ENCODE results near the gene PPP1R13B.

Gene PPP1R13B

GRCh38 chr14:103772078-103772712 lies 75.2 kb downstream of the PPP1R13B start:
- no peak for DNase-seq

GRCh38 chr14:103770902-103771301 lies 76.5 kb downstream of the PPP1R13B start:
- DNase-seq, result no peak

- no peak for DNase-seq
Observed at GRCh38 chr14:103770500-103770899, 76.9 kb downstream of the PPP1R13B start.

GRCh38 chr14:103767336-103767894 lies 80.0 kb downstream of the PPP1R13B start:
- DNase-seq, result no peak

- no peak for DNase-seq
Observed at GRCh38 chr14:103765526-103765925, 81.8 kb downstream of the PPP1R13B start.

- no peak for DNase-seq
Observed at GRCh38 chr14:103763730-103764488, 83.5 kb downstream of the PPP1R13B start.

GRCh38 chr14:103762541-103762940 lies 84.8 kb downstream of the PPP1R13B start:
- DNase-seq, result no peak

GRCh38 chr14:103762036-103762435 lies 85.3 kb downstream of the PPP1R13B start:
- no peak for DNase-seq

- no peak for DNase-seq
Observed at GRCh38 chr14:103758059-103758776, 89.2 kb downstream of the PPP1R13B start.

- no peak for DNase-seq
Observed at GRCh38 chr14:103755060-103755459, 92.3 kb downstream of the PPP1R13B start.

- DNase-seq, result no peak
Observed at GRCh38 chr14:103753774-103754173, 93.6 kb downstream of the PPP1R13B start.

- DNase-seq, result no peak
Observed at GRCh38 chr14:103749860-103750259, 97.5 kb downstream of the PPP1R13B start.

GRCh38 chr14:103749452-103749851 lies 97.9 kb downstream of the PPP1R13B start:
- no peak for DNase-seq

GRCh38 chr14:103748534-103748857 lies 98.9 kb downstream of the PPP1R13B start:
- no peak for DNase-seq

GRCh38 chr14:103746701-103747100 lies 100.7 kb downstream of the PPP1R13B start:
- DNase-seq, result no peak

- DNase-seq, result no peak
Observed at GRCh38 chr14:103745424-103745823, 102.0 kb downstream of the PPP1R13B start.

GRCh38 chr14:103744621-103745395 lies 102.6 kb downstream of the PPP1R13B start:
- DNase-seq, result no peak

GRCh38 chr14:103743691-103744090 lies 103.7 kb downstream of the PPP1R13B start:
- DNase-seq, result no peak

GRCh38 chr14:103742499-103743255 lies 104.7 kb downstream of the PPP1R13B start:
- no peak for DNase-seq

- no peak for DNase-seq
Observed at GRCh38 chr14:103741876-103742275, 105.5 kb downstream of the PPP1R13B start.

- DNase-seq, result no peak
Observed at GRCh38 chr14:103740991-103741689, 106.2 kb downstream of the PPP1R13B start.
